ENCODE data around the gene TLR6. TPM values are rescaled to one million over a fixed set of nuclear protein-coding genes. Genes with fewer than 3 reads are reported as not detected.
"Not testable (repeated sequence)": the region's sequence is repeated elsewhere in the genome, so short reads cannot be mapped to it uniquely, and the experiment has no call there.

TLR6 gene
- total RNA-seq, 4 donors from 2014 or later: 1.4 to 3.0 (median 1.8) TPM

DNA sequence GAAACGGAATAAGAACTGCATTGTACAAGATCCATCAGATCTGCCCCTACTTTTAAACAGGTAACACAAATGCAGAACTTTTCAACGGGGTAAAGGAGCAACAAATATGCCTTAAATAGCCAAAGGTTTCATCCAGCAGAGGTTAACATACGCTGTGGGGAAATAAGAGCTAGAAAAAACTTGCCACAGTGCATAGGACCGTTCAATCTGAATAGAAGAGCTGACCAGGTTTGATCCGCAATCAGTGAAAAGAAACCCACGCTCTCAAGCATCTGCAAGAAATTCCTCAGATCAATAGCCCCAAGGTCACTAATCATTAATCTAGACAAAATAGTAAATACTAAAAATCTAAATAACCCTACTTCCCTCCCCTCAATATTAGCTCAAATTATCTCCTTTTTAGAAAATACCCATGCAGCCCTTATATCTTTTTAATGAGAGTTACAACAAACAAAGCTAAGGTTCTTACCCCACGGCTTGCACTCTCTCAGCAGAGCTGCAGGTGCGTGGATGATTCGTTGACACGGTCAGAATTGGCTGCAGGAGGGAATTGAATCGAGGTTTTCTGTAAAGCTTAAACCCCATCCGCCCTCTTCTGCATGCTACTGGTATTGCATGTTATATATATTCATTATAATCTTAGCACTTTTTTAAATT is 74.0 kb downstream of the TLR6 start, which contains the start of gene TLR10:
TLR10 (minus strand) TSS at position 539 of the 657 bp plus-strand sequence. CDS start 7,400 bp downstream, outside the sequence.
- H3K36me3 ChIP-seq: no peaks in the 10 kb centered on the region
- peak; percentile 33 to 47 for DNase-seq
- 37% methylated on average over 12 of the region's 12 CpGs for WGBS, 2 donors
- H3K27ac ChIP-seq: no peak within 1 kb of the TSS
- no peaks in the 10 kb centered on the region for H3K4me1 ChIP-seq
- H3K27me3 ChIP-seq: no peaks in the 10 kb centered on the region
- TF ChIP-seq POLR2A (IDR thresholded peaks at IDR 0.05): no peak
- TF ChIP-seq, protein P1, sequence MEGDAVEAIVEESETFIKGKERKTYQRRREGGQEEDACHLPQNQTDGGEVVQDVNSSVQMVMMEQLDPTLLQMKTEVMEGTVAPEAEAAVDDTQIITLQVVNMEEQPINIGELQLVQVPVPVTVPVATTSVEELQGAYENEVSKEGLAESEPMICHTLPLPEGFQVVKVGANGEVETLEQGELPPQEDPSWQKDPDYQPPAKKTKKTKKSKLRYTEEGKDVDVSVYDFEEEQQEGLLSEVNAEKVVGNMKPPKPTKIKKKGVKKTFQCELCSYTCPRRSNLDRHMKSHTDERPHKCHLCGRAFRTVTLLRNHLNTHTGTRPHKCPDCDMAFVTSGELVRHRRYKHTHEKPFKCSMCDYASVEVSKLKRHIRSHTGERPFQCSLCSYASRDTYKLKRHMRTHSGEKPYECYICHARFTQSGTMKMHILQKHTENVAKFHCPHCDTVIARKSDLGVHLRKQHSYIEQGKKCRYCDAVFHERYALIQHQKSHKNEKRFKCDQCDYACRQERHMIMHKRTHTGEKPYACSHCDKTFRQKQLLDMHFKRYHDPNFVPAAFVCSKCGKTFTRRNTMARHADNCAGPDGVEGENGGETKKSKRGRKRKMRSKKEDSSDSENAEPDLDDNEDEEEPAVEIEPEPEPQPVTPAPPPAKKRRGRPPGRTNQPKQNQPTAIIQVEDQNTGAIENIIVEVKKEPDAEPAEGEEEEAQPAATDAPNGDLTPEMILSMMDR (IDR thresholded peaks at IDR 0.05): peak; percentile 39 to 72 (median 70)
- H3K9me3 ChIP-seq: no peaks in the 10 kb centered on the region
- intact Hi-C loops (cut with DNase I): no loop called here
- H3K4me3 ChIP-seq (replicated peaks in 1 of 3): no peak within 1 kb of the TSS

DNA sequence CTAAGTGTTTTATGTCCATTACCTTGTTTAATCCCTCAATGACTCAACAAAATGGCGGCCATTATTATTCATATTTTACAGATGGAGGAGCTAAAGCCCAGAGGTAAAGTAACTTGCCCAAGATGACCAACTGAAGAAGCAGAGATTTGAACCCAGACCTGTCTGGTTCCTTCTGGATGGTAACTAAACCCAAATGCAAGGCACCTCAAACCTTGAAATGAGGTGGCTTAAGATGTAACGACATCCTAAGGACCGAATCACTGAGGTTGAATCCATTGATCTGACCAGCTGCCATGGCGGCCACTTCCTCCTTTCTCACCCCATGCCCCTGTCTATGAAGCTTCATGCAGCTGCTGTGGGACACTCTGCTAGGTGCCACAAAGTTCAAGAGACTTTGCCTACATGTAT is 74.8 kb downstream of the TLR6 start:
- H3K4me3 ChIP-seq (replicated peaks in 1 of 3): no peak overlapping the region
- no peak for DNase-seq
- WGBS, 2 donors: 87 to 96% methylated on average over 4 of the region's 4 CpGs
- intact Hi-C loops (cut with DNase I): no loop called here
- no peaks in the 10 kb centered on the region for H3K9me3 ChIP-seq
- no peak overlapping the region for H3K27ac ChIP-seq
- no peaks in the 10 kb centered on the region for H3K27me3 ChIP-seq
- TF ChIP-seq, protein P1 (IDR thresholded peaks at IDR 0.05): no peak
- TF ChIP-seq POLR2A (IDR thresholded peaks at IDR 0.05): no peak
- H3K4me1 ChIP-seq: no peaks in the 10 kb centered on the region
- H3K36me3 ChIP-seq: no peaks in the 10 kb centered on the region

- 89 to 95% methylated on average over 4 of the region's 4 CpGs for WGBS, 2 donors
- Histone ChIP-seq H3K36me3 (no peaks in the 10 kb centered on the region), H3K4me3 (replicated peaks in 1 of 3) (no peak overlapping the region), H3K9me3 (no peaks in the 10 kb centered on the region), H3K27me3 (no peaks in the 10 kb centered on the region), H3K27ac (no peak overlapping the region), H3K4me1 (no peaks in the 10 kb centered on the region)
- TF ChIP-seq, protein P1 (IDR thresholded peaks at IDR 0.05): no peak
- no peak for TF ChIP-seq POLR2A (IDR thresholded peaks at IDR 0.05)
- no peak for DNase-seq
- intact Hi-C loops (cut with DNase I): no loop called here
Observed at GRCh38 chr4:38780833-38781484, 75.7 kb downstream of the TLR6 start.

DNA sequence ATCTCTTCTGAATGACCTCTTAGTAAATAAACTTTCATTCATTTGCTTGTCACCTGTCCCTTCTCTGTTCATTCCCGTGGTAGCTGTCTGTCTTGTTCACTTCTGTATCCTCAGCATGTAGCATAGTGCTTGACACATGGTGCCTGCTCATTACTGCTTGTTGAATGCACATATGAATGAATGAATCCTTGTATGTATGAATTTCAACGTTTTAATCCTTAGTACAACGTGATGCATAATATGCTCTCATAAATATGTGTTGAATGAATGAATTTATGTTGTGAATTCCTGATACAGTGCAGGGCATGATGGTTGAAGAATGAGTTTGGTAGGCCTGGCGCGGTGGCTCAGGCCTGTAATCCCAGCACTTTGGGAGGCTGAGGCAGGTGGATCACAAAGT is 76.8 kb downstream of the TLR6 start:
- Histone ChIP-seq H3K9me3 (no peaks in the 10 kb centered on the region), H3K27ac (no peak overlapping the region), H3K27me3 (no peaks in the 10 kb centered on the region), H3K4me3 (replicated peaks in 1 of 3) (no peak overlapping the region), H3K4me1 (no peaks in the 10 kb centered on the region), H3K36me3 (no peaks in the 10 kb centered on the region)
- WGBS, 2 donors: 83 to 84% methylated on average over 5 of the region's 5 CpGs
- intact Hi-C loops (cut with DNase I): no loop called here
- no peak for DNase-seq
- no peak for TF ChIP-seq POLR2A (IDR thresholded peaks at IDR 0.05)
- TF ChIP-seq, protein P1 (IDR thresholded peaks at IDR 0.05): no peak

- 82 to 93% methylated on average over 2 of the region's 2 CpGs for WGBS, 2 donors
- H3K4me1 ChIP-seq; H3K4me3 ChIP-seq (replicated peaks in 1 of 3); H3K9me3 ChIP-seq; H3K27ac ChIP-seq; H3K36me3 ChIP-seq; intact Hi-C loops (cut with DNase I); DNase-seq; H3K27me3 ChIP-seq: not testable (repeated sequence)
Observed at GRCh38 chr4:38777925-38778324, 78.7 kb downstream of the TLR6 start.

Data from thyroid gland (tissue), 4 donors.